H1 (cell line): ENCODE data around the gene CACNG4. TPM values are rescaled to one million over a fixed set of nuclear protein-coding genes. Genes with fewer than 3 reads are reported as not detected.

Experiments
- CHD7 ChIP-seq: fragments of 300-600 bp; sonication (generic); IDR thresholded peaks from 2 replicates; pipeline ENCODE4 v1.7.1; 2012; ENCODE audit warnings: low read length, moderate library complexity, mild to moderate bottlenecking, inconsistent platforms; ENCODE audit not compliant: insufficient replicate concordance
- polyA plus RNA-seq, 7 experiments: library from polyadenylated mRNA; depleted of rRNA in 3 of 7; stranded (reverse) in 5 of 7; unstranded in 2 of 7; fragments of >200 nt in 5 of 7; fragments of 200-250 nt in 2 of 7; gene quantifications; 1 replicate in 5 of 7; 2 replicates in 1 of 7; 4 replicates in 1 of 7; pipeline versions ENCODE4 v1.2.1 to v1.2.3, GENCODE V29; 2011 to 2013; ENCODE audit warnings: missing spikeins in 2 of 7, mixed read lengths in 2 of 7
- total RNA-seq: library from RNA; stranded (reverse); fragmentation: NEBNext Ultra II Directional; extraction: Animal tissue kit (Norgen Biotek cat#: 25700); gene quantifications from 2 replicates; pipeline ENCODE4 v1.2.1, GENCODE V29; 2021

Gene CACNG4
- total and polyA plus RNA-seq, 2 of the 8 experiments (the other 6 are each of a cell fraction or from before 2014, with no cell fraction given) = 3.6 to 5.6 TPM

DNA sequence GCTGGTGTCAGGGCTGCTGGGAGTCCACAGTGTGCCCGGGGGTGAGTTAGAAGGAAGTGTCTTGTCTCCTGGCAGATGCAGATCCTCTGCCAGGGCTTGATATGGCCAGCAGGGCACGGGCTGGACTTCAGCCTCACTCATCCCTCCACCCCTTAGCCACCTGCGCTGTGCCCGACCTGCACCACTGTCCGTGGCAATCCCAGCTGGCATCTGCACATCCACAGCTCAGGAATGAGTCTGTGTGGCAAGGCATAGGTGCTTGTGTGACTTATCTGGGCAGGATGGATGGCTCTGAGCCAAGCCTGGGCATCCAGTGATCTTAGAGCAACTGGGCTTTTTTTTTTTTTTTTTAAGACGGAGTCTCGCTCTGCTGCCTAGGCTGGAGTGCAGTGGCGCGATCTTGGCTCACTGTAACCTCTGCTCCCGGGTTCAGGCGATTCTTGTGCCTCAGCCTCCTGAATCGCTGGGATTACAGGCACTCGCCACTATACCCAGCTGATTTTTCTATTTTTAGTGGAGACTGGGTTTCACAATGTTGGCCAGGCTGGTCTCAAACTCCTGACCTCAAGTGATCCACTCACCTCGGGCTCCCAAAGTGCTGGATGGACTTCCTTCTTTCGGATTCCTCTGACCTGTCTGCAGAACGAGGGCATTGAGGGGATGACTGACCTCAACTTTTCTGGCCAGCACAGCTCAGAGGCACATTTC lies 57.4 kb downstream of the CACNG4 start (continued):
- TF ChIP-seq CHD7 = no peak
